IMR-90 (cell line): Measurements from ENCODE around the gene VAV3. TPM values are rescaled to one million over a fixed set of nuclear protein-coding genes. Genes with fewer than 3 reads are reported as not detected.

Experiments
- ATAC-seq: fragments of 200-7000 bp; cut with Tn5 transposase; 2 replicates; pipeline ENCODE4 v1.9.1; 2020; ENCODE audit warnings: low read depth, mild to moderate bottlenecking, moderate library complexity
- BruUV-seq: library from RNA; stranded (reverse); fragments of 400-500 nt; replicated peaks from 2 replicates; lab custom pipeline; 2021; lab: Mats Ljungman, UMichigan
- CTCF ChIA-PET: fragments of 300-600 bp; formaldehyde crosslinking; extraction: SDS; loops from one replicate; lab custom pipeline; 2021; ENCODE audit warnings: antibody characterized with exemption; lab: Yijun Ruan, JAX
- POLR2A ChIA-PET: fragments of 300-600 bp; sonication (Branson Sonifier 250); formaldehyde crosslinking; loops from one replicate; lab custom pipeline; 2022; ENCODE audit warnings: antibody characterized with exemption; ENCODE audit not compliant: unreplicated experiment; lab: Charles Lee
- DNase-seq: peaks from one replicate; pipeline ENCODE4 v3.0.0; 2013
- H2AFZ ChIP-seq: replicated peaks from 2 replicates; pipeline ENCODE3; 2013; ENCODE audit warnings: low read length, mild to moderate bottlenecking; ENCODE audit not compliant: poor library complexity
- H2AK5ac ChIP-seq: 2 replicates; pipeline ENCODE4 v1.6.1; 2013; ENCODE audit warnings: low read depth, low read length, inconsistent platforms
- H2AK9ac ChIP-seq: replicated peaks from 2 replicates; pipeline ENCODE3; 2013; ENCODE audit warnings: mild to moderate bottlenecking, low read depth, low read length, moderate library complexity; ENCODE audit not compliant: poor library complexity
- H2BK120ac ChIP-seq: 2 replicates; pipeline ENCODE4 v1.6.1; 2013; ENCODE audit warnings: low read depth, low read length, inconsistent platforms
- H2BK15ac ChIP-seq: 3 replicates; pipeline ENCODE4 v1.6.1; 2013; ENCODE audit warnings: low read depth, low read length, inconsistent platforms
- H2BK20ac ChIP-seq: 2 replicates; pipeline ENCODE4 v1.6.1; 2013; ENCODE audit warnings: low read depth, mild to moderate bottlenecking, inconsistent platforms, low read length, moderate library complexity
- H2BK5ac ChIP-seq: 2 replicates; pipeline ENCODE4 v1.6.1; 2013; ENCODE audit warnings: mild to moderate bottlenecking, low read depth, low read length, inconsistent platforms; ENCODE audit not compliant: poor library complexity, severe bottlenecking
- H3K14ac ChIP-seq: replicated peaks from 2 replicates; pipeline ENCODE4 v1.6.1; 2013; ENCODE audit warnings: low read depth, low read length, inconsistent platforms
- H3K18ac ChIP-seq: 2 replicates; pipeline ENCODE4 v1.6.1; 2013; ENCODE audit warnings: low read depth, low read length, control low read depth
- H3K23ac ChIP-seq: 2 replicates; pipeline ENCODE4 v1.6.1; 2013; ENCODE audit warnings: low read depth, low read length, inconsistent platforms
- H3K27ac ChIP-seq: 2 replicates; pipeline ENCODE4 v1.5.1; 2013; ENCODE audit warnings: mild to moderate bottlenecking, control low read depth, low read length; ENCODE audit not compliant: insufficient read depth
- H3K27me3 ChIP-seq: 2 replicates; pipeline ENCODE4 v1.6.1; 2013; ENCODE audit warnings: low read length; ENCODE audit not compliant: control insufficient read depth, insufficient read depth
- H3K36me3 ChIP-seq: 2 replicates; pipeline ENCODE4 v1.6.1; 2013; ENCODE audit warnings: low read length, mixed read lengths; ENCODE audit not compliant: control insufficient read depth, insufficient read depth
- H3K4ac ChIP-seq: 2 replicates; pipeline ENCODE4 v1.6.1; 2013; ENCODE audit warnings: low read depth, low read length, inconsistent platforms
- H3K4me1 ChIP-seq: 2 replicates; pipeline ENCODE4 v1.6.1; 2013; ENCODE audit warnings: low read length, mixed read lengths; ENCODE audit not compliant: control insufficient read depth, insufficient read depth
- H3K4me2 ChIP-seq: 2 replicates; pipeline ENCODE4 v1.6.1; 2013; ENCODE audit warnings: low read depth, mild to moderate bottlenecking, control low read depth, low read length, moderate library complexity
- H3K4me3 ChIP-seq: 2 replicates; pipeline ENCODE4 v1.5.1; 2013; ENCODE audit warnings: low read depth, mild to moderate bottlenecking, control low read depth, low read length, moderate library complexity; ENCODE audit not compliant: insufficient read depth
- H3K56ac ChIP-seq: 2 replicates; pipeline ENCODE4 v1.6.1; 2013; ENCODE audit warnings: low read length, inconsistent platforms; ENCODE audit not compliant: insufficient read depth; ENCODE audit errors: extremely low read depth
- H3K79me1 ChIP-seq, 2 experiments: 2 replicates each; pipeline ENCODE4 v1.6.1; 2013; ENCODE audit warnings: low read length in 2 of 2, inconsistent platforms in 1 of 2, low read depth in 1 of 2
- H3K9ac ChIP-seq: 2 replicates; pipeline ENCODE4 v1.6.1; 2013; ENCODE audit warnings: low read depth, low read length, control low read depth
- H3K9me1 ChIP-seq: 2 replicates; pipeline ENCODE4 v1.6.1; 2013; ENCODE audit warnings: low read length, inconsistent platforms; ENCODE audit not compliant: insufficient read depth
- H3K9me3 ChIP-seq: 2 replicates; pipeline ENCODE4 v1.6.1; 2013; ENCODE audit warnings: low read length; ENCODE audit not compliant: control insufficient read depth, insufficient read depth
- H4K20me1 ChIP-seq: 2 replicates; pipeline ENCODE4 v1.6.1; 2013; ENCODE audit warnings: low read length, inconsistent platforms; ENCODE audit not compliant: insufficient read depth
- H4K5ac ChIP-seq: 2 replicates; pipeline ENCODE4 v1.6.1; 2013; ENCODE audit warnings: mild to moderate bottlenecking, low read depth, low read length, control low read depth
- H4K8ac ChIP-seq, 2 experiments: 2 replicates each; pipeline ENCODE4 v1.6.1; 2013; ENCODE audit warnings: low read depth in 2 of 2, low read length in 2 of 2, control low read depth in 1 of 2, inconsistent platforms in 1 of 2
- H4K91ac ChIP-seq: 2 replicates; pipeline ENCODE4 v1.6.1; 2013; ENCODE audit warnings: low read depth, low read length, inconsistent platforms; ENCODE audit not compliant: insufficient read depth
- BHLHE40 ChIP-seq: fragments of 150-350 bp; IDR thresholded peaks from 2 replicates; pipeline ENCODE4 v1.6.1; 2016; ENCODE audit warnings: mild to moderate bottlenecking, low read depth, low read length
- CEBPB ChIP-seq: IDR thresholded peaks from 2 replicates; pipeline ENCODE4 v1.6.1; 2012; ENCODE audit warnings: low read depth, low read length, improper control_type of control experiment
- CHD1 ChIP-seq: IDR thresholded peaks from 2 replicates; pipeline ENCODE4 v1.6.1; 2012; ENCODE audit warnings: low read depth, low read length, improper control_type of control experiment
- FOS ChIP-seq: fragments of 150-350 bp; IDR thresholded peaks from 2 replicates; pipeline ENCODE4 v1.6.1; 2016; ENCODE audit warnings: low read depth, low read length
- MAFK ChIP-seq: IDR thresholded peaks from 2 replicates; pipeline ENCODE4 v1.6.1; 2012; ENCODE audit warnings: low read depth, low read length, improper control_type of control experiment
- MAZ ChIP-seq: IDR thresholded peaks from 2 replicates; pipeline ENCODE4 v1.6.1; 2012; ENCODE audit warnings: low read depth, mild to moderate bottlenecking, low read length, improper control_type of control experiment, moderate library complexity, borderline replicate concordance
- MXI1 ChIP-seq: IDR thresholded peaks from 2 replicates; pipeline ENCODE4 v1.6.1; 2012; ENCODE audit warnings: low read depth, mild to moderate bottlenecking, low read length, moderate library complexity, borderline replicate concordance
- NFE2L2 ChIP-seq: fragments of 150-350 bp; IDR thresholded peaks from 2 replicates; pipeline ENCODE4 v1.6.1; 2016; ENCODE audit warnings: low read depth, mild to moderate bottlenecking, low read length
- POLR2A ChIP-seq: IDR thresholded peaks from 2 replicates; pipeline ENCODE4 v1.6.1; 2012; ENCODE audit warnings: mild to moderate bottlenecking, low read depth, low read length
- RAD21 ChIP-seq: IDR thresholded peaks from 2 replicates; pipeline ENCODE4 v1.6.1; 2012; ENCODE audit warnings: low read length, improper control_type of control experiment
- RCOR1 ChIP-seq: IDR thresholded peaks from 2 replicates; pipeline ENCODE4 v1.6.1; 2012; ENCODE audit warnings: mild to moderate bottlenecking, low read length, improper control_type of control experiment; ENCODE audit not compliant: insufficient replicate concordance
- RFX5 ChIP-seq: IDR thresholded peaks from 2 replicates; pipeline ENCODE4 v1.8.0; 2012; ENCODE audit warnings: low read depth, mild to moderate bottlenecking, low read length, moderate library complexity
- SMC3 ChIP-seq: fragments of 150-350 bp; IDR thresholded peaks from 2 replicates; pipeline ENCODE4 v1.6.1; 2016; ENCODE audit warnings: low read depth, mild to moderate bottlenecking, antibody characterized with exemption, low read length, moderate library complexity
- WGBS, 2 experiments: methylation state at CpG; one replicate each; pipeline versions ENCODE4 v1.1.5 to v1.1.7; 2013; ENCODE audit warnings: missing lambda C conversion rate in 2 of 2; ENCODE audit not compliant: insufficient read length in 1 of 2; ENCODE audit errors: extremely low coverage in 2 of 2; 5-methylcytosine and 5-hydroxymethylcytosine counted together
- dilution Hi-C: fragments of 300-500 bp; cut with HindIII; formaldehyde crosslinking; loops from one replicate; pipeline ENCODE4 v1.14.3; 2018; ENCODE audit warnings: low sequenced_read_pairs; ENCODE audit not compliant: unreplicated experiment
- in situ Hi-C: fragments of 300-500 bp; cut with MboI; formaldehyde crosslinking; loops from 3 replicates; pipeline ENCODE4 v1.14.3; 2019; ENCODE audit warnings: low sequenced_read_pairs, inconsistent platforms, mixed read lengths
- intact Hi-C: fragments of 100-400 bp; cut with micrococcal nuclease; formaldehyde crosslinking; loops from 2 replicates; pipeline ENCODE4 v1.10.0; 2022
- polyA plus RNA-seq, 3 experiments: library from polyadenylated mRNA; depleted of rRNA; stranded (reverse); fragments of >200 nt; gene quantifications; 2 replicates each; pipeline ENCODE4 v1.2.3, GENCODE V29; 2012; ENCODE audit warnings: low replicate concordance in 1 of 3
- total RNA-seq: library from RNA; depleted of rRNA; stranded (reverse); fragments of >200 nt; gene quantifications from 2 replicates; pipeline ENCODE4 v1.2.3, GENCODE V29; 2012
- TF ChIP-seq, protein P1 (sequence below): conservative IDR thresholded peaks from 2 replicates; pipeline ENCODE4 v1.5.1; 2012; ENCODE audit warnings: mild to moderate bottlenecking, low read depth, low read length, improper control_type of control experiment
- TF ChIP-seq, protein P2 (sequence below): fragments of 150-350 bp; IDR thresholded peaks from 2 replicates; pipeline ENCODE4 v1.6.1; 2017; ENCODE audit warnings: mild to moderate bottlenecking, antibody characterized with exemption, low read length, low read depth
- TF ChIP-seq, protein P3 (sequence below): fragments of 150-350 bp; IDR thresholded peaks from 2 replicates; pipeline ENCODE4 v1.6.1; 2016; ENCODE audit warnings: low read depth, mild to moderate bottlenecking, low read length, moderate library complexity, borderline replicate concordance

The VAV3 gene
- total and polyA plus RNA-seq, 2 of the 4 experiments (the other 2 are of a cell fraction): 0.12 to 0.18 TPM

DNA sequence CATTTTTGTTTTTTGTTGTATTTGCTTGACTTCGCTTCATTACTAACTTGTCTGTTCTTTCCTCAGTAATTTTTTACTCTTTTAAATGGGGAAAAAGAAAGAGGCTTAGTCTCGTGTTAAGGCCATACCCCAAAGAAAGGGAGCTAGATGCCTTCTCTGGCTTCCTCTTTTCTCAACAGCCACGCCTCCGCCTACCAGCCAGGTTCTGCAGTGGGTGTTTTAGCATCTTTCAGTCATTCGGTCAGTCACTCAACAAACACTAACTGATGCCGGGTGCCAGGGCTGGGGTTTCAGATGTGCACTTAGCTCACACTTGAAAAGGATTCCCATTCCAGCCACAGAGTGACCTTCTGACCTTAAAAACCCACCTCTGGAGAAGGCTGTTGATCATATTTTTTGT is 46.3 kb upstream of the VAV3 start:
- Histone ChIP-seq H2AK5ac (no peak overlapping the region), H3K9me1 (no peaks in the 10 kb centered on the region), H3K4me3 (no peak overlapping the region), H3K56ac (no peak overlapping the region), H4K5ac (no peak overlapping the region), H3K4me2 (no peak overlapping the region), H3K27ac (no peak overlapping the region), H2BK120ac (no peak overlapping the region), H4K8ac (no peak overlapping the region), H3K9ac (no peak overlapping the region), H4K91ac (no peak overlapping the region), H2AK9ac (no peak overlapping the region), H2AFZ (no peak overlapping the region), H3K27me3 (no peaks in the 10 kb centered on the region), H3K79me1 (no peaks in the 10 kb centered on the region), H3K36me3 (no peaks in the 10 kb centered on the region), H3K4me1 (no peaks in the 10 kb centered on the region), H2BK5ac (no peak overlapping the region), H3K4ac (no peak overlapping the region), H2BK15ac (no peak overlapping the region), H4K20me1 (no peaks in the 10 kb centered on the region), H3K9me3 (no peaks in the 10 kb centered on the region), H3K14ac (no peak overlapping the region), H3K18ac (no peak overlapping the region), H2BK20ac (no peak overlapping the region), H3K23ac (no peak overlapping the region)
- in situ Hi-C loops: no loop called here
- intact Hi-C loops: no loop called here
- POLR2A ChIA-PET: no interaction called here
- ATAC-seq (no peak), DNase-seq (no peak)
- WGBS, 2 experiments: 74% methylated on average over 4 of the region's 6 CpGs; no CpG with 5 or more reads in 1 of the 2 experiments
- TF ChIP-seq, protein P1, sequence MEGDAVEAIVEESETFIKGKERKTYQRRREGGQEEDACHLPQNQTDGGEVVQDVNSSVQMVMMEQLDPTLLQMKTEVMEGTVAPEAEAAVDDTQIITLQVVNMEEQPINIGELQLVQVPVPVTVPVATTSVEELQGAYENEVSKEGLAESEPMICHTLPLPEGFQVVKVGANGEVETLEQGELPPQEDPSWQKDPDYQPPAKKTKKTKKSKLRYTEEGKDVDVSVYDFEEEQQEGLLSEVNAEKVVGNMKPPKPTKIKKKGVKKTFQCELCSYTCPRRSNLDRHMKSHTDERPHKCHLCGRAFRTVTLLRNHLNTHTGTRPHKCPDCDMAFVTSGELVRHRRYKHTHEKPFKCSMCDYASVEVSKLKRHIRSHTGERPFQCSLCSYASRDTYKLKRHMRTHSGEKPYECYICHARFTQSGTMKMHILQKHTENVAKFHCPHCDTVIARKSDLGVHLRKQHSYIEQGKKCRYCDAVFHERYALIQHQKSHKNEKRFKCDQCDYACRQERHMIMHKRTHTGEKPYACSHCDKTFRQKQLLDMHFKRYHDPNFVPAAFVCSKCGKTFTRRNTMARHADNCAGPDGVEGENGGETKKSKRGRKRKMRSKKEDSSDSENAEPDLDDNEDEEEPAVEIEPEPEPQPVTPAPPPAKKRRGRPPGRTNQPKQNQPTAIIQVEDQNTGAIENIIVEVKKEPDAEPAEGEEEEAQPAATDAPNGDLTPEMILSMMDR: no peak
- TF ChIP-seq BHLHE40: no peak
- no peak for TF ChIP-seq RAD21
- TF ChIP-seq NFE2L2: no peak
- TF ChIP-seq MAFK: no peak
- TF ChIP-seq POLR2A: no peak
- TF ChIP-seq, protein P2, sequence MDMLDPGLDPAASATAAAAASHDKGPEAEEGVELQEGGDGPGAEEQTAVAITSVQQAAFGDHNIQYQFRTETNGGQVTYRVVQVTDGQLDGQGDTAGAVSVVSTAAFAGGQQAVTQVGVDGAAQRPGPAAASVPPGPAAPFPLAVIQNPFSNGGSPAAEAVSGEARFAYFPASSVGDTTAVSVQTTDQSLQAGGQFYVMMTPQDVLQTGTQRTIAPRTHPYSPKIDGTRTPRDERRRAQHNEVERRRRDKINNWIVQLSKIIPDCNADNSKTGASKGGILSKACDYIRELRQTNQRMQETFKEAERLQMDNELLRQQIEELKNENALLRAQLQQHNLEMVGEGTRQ: no peak
- TF ChIP-seq FOS: no peak
- TF ChIP-seq CEBPB: no peak
- TF ChIP-seq MAZ: no peak
- no peak for TF ChIP-seq MXI1
- TF ChIP-seq SMC3: no peak
- TF ChIP-seq, protein P3, sequence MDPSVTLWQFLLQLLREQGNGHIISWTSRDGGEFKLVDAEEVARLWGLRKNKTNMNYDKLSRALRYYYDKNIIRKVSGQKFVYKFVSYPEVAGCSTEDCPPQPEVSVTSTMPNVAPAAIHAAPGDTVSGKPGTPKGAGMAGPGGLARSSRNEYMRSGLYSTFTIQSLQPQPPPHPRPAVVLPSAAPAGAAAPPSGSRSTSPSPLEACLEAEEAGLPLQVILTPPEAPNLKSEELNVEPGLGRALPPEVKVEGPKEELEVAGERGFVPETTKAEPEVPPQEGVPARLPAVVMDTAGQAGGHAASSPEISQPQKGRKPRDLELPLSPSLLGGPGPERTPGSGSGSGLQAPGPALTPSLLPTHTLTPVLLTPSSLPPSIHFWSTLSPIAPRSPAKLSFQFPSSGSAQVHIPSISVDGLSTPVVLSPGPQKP: no peak
- no peak for TF ChIP-seq CHD1
- no peak for TF ChIP-seq RFX5
- TF ChIP-seq RCOR1: no peak
- CTCF ChIA-PET: no interaction called here
- dilution Hi-C loops: no loop called here
- BruUV-seq: no TSS peak
